HCT116 (cell line): Measurements from ENCODE around the gene PPY.

Experiments used
- CEBPB ChIP-seq: IDR thresholded peaks from 2 replicates; pipeline ENCODE4 v1.6.1; 2012; ENCODE audit warnings: low read depth
- CTCF ChIP-seq, 3 experiments: fragments of 200-600 bp in 1 of 3; sonication (generic) in 1 of 3; IDR thresholded peaks in 2 of 3; conservative IDR thresholded peaks in 1 of 3; 2 replicates each; pipeline ENCODE4 v1.5.1; 2012 to 2017; ENCODE audit warnings: low read depth in 2 of 3, low read length in 2 of 3, antibody characterized with exemption in 1 of 3, borderline replicate concordance in 1 of 3, control low read depth in 1 of 3, mild to moderate bottlenecking in 1 of 3, mixed read lengths in 1 of 3, mixed run types in 1 of 3, moderate library complexity in 1 of 3; ENCODE audit not compliant: insufficient read depth in 1 of 3
- EGR1 ChIP-seq: IDR thresholded peaks from 2 replicates; pipeline ENCODE4 v1.6.1; 2012; ENCODE audit warnings: low read depth
- EZH2 ChIP-seq: fragments of 200-600 bp; sonication (generic); IDR thresholded peaks from 2 replicates; pipeline ENCODE4 v1.6.1; 2017; ENCODE audit warnings: antibody characterized with exemption, mixed run types
- EZH2phosphoT487 ChIP-seq: fragments of 200-600 bp; IDR thresholded peaks from 2 replicates; pipeline ENCODE4 v1.6.1; 2018; ENCODE audit warnings: antibody characterized with exemption, borderline replicate concordance
- POLR2A ChIP-seq: IDR thresholded peaks from 2 replicates; pipeline ENCODE4 v1.7.0; 2011; ENCODE audit warnings: borderline replicate concordance; ENCODE audit not compliant: insufficient read depth, insufficient read length; ENCODE audit errors: extremely low read depth
- POLR2AphosphoS5 ChIP-seq: IDR thresholded peaks from 2 replicates; pipeline ENCODE4 v1.6.1; 2011; ENCODE audit warnings: mild to moderate bottlenecking, low read depth, low read length, moderate library complexity
- SP1 ChIP-seq: IDR thresholded peaks from 2 replicates; pipeline ENCODE4 v1.6.1; 2012; ENCODE audit warnings: low read depth
- SRF ChIP-seq: IDR thresholded peaks from 2 replicates; pipeline ENCODE4 v1.6.1; 2012; ENCODE audit warnings: low read depth
- YY1 ChIP-seq: IDR thresholded peaks from 2 replicates; pipeline ENCODE4 v1.6.1; 2011; ENCODE audit warnings: low read length, low read depth, moderate library complexity, mild to moderate bottlenecking; ENCODE audit not compliant: insufficient replicate concordance; ENCODE audit errors: extremely low read depth
- ZBTB33 ChIP-seq: IDR thresholded peaks from 2 replicates; pipeline ENCODE4 v1.6.1; 2011; ENCODE audit warnings: mild to moderate bottlenecking, low read length, moderate library complexity; ENCODE audit not compliant: insufficient replicate concordance; ENCODE audit errors: extremely low read depth
- ZFX ChIP-seq: fragments of 450-650 bp; IDR thresholded peaks from 2 replicates; pipeline ENCODE4 v1.6.1; 2017
- TF ChIP-seq, protein P1 (sequence below): IDR thresholded peaks from 2 replicates; pipeline ENCODE4 v1.6.1; 2012; ENCODE audit warnings: low read depth
- TF ChIP-seq, protein P2 (sequence below): IDR thresholded peaks from 2 replicates; pipeline ENCODE4 v1.6.1; 2012

DNA sequence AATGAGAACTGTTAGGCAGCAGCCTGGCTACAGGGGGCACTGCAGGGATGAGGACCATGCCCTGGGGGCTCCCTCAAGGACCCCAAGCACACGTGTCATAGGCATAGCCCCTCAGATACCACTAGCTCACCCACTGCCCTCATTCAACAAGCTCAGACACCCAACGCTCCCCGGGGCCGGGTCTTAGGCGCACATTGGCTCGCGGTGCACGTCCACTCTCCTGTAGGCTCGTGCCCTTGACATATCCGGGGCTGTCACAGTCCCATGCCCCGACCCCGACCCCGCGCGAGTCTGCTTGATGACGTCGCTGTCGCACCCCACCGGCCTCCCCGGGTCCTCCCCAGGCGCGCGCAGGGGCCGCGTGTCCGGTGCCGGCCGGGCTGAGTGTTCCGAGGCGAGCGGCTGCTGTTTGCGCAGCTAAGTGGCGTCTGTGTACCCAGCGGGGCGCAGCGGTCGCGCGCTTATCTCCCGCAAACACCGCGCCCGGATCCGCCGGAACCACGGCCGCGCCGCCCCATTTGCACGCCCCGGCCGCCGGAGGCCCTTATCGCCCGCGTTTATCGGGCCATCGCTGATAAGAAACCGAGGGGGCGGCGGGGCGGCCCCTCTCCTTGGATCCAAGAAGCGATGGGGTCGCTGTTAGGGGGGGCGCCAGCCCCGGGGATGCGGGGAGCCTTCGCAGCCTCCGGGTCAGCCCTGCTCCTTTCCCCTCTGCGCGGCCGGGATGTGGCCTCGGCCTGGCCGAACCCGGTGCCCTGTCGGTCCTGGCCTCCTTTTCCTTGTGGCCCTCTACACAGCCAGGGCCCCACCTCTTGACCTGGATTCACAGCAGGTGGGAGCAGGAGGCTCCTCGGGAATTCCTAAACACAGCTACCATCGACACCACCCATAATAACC, 41.5 kb upstream of the PPY start:
- TF ChIP-seq POLR2A (no peak), ZFX (no peak), CTCF (IDR thresholded peaks at IDR 0.05 in 2 of 3, conservative IDR thresholded peaks at IDR 0.05 in 1 of 3; ENCODE audit: borderline replicate concordance in 1 of 3, insufficient read depth in 1 of 3, low read depth in 2 of 3, low read length in 2 of 3) (0 out of 6 replicates have a peak, but pooled peaks of 1 of the 3 experiments have one; percentile 8), EZH2 (no peak), SP1 (no peak), POLR2AphosphoS5 (no peak), YY1 (no peak), CEBPB (no peak), EGR1 (no peak), SRF (no peak), ZBTB33 (no peak), EZH2phosphoT487 (no peak)
- TF ChIP-seq, protein P1, sequence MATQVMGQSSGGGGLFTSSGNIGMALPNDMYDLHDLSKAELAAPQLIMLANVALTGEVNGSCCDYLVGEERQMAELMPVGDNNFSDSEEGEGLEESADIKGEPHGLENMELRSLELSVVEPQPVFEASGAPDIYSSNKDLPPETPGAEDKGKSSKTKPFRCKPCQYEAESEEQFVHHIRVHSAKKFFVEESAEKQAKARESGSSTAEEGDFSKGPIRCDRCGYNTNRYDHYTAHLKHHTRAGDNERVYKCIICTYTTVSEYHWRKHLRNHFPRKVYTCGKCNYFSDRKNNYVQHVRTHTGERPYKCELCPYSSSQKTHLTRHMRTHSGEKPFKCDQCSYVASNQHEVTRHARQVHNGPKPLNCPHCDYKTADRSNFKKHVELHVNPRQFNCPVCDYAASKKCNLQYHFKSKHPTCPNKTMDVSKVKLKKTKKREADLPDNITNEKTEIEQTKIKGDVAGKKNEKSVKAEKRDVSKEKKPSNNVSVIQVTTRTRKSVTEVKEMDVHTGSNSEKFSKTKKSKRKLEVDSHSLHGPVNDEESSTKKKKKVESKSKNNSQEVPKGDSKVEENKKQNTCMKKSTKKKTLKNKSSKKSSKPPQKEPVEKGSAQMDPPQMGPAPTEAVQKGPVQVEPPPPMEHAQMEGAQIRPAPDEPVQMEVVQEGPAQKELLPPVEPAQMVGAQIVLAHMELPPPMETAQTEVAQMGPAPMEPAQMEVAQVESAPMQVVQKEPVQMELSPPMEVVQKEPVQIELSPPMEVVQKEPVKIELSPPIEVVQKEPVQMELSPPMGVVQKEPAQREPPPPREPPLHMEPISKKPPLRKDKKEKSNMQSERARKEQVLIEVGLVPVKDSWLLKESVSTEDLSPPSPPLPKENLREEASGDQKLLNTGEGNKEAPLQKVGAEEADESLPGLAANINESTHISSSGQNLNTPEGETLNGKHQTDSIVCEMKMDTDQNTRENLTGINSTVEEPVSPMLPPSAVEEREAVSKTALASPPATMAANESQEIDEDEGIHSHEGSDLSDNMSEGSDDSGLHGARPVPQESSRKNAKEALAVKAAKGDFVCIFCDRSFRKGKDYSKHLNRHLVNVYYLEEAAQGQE, result no peak
- TF ChIP-seq, protein P2, sequence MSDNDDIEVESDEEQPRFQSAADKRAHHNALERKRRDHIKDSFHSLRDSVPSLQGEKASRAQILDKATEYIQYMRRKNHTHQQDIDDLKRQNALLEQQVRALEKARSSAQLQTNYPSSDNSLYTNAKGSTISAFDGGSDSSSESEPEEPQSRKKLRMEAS, result no peak
